NCI-H146 (cell line): Measurements from ENCODE around the gene TMEM191C.
"Not testable (repeated sequence)": the region's sequence is repeated elsewhere in the genome, so short reads cannot be mapped to it uniquely, and the experiment has no call there.

Experiments
- DNase-seq: peaks from one replicate; lab custom pipeline; 2025; lab: John Stamatoyannopoulos, UW

Gene TMEM191C

GRCh38 chr22:21446128-21446826 lies 20.9 kb upstream of the TMEM191C start:
- no peak for DNase-seq

- no peak for DNase-seq
Observed at GRCh38 chr22:21446827-21447690, 20.1 kb upstream of the TMEM191C start.

- no peak for DNase-seq
Observed at GRCh38 chr22:21447694-21448402, 19.3 kb upstream of the TMEM191C start.

- DNase-seq, result no peak
Observed at GRCh38 chr22:21448627-21449416, 18.4 kb upstream of the TMEM191C start.

GRCh38 chr22:21449531-21450319 lies 17.5 kb upstream of the TMEM191C start:
- no peak for DNase-seq

- DNase-seq, result no peak
Observed at GRCh38 chr22:21450320-21450831, 16.8 kb upstream of the TMEM191C start.

GRCh38 chr22:21450858-21451353 lies 16.3 kb upstream of the TMEM191C start:
- DNase-seq, result no peak

- DNase-seq, result no peak
Observed at GRCh38 chr22:21451545-21452520, 15.4 kb upstream of the TMEM191C start.

GRCh38 chr22:21452666-21453065 lies 14.5 kb upstream of the TMEM191C start:
- DNase-seq, result not testable (repeated sequence)

GRCh38 chr22:21454998-21455333 lies 12.2 kb upstream of the TMEM191C start:
- not testable (repeated sequence) for DNase-seq

GRCh38 chr22:21455334-21456089 lies 11.7 kb upstream of the TMEM191C start:
- no peak for DNase-seq

- no peak for DNase-seq
Observed at GRCh38 chr22:21457023-21457787, 10.0 kb upstream of the TMEM191C start.

- not testable (repeated sequence) for DNase-seq
Observed at GRCh38 chr22:21462672-21463071, 4.5 kb upstream of the TMEM191C start.

GRCh38 chr22:21468194-21469096 lies 1.3 kb downstream of the TMEM191C start:
- DNase-seq, result not testable (repeated sequence)

GRCh38 chr22:21469097-21469994 lies 2.2 kb downstream of the TMEM191C start:
- not testable (repeated sequence) for DNase-seq

GRCh38 chr22:21472984-21473383 lies 5.8 kb downstream of the TMEM191C start:
- not testable (repeated sequence) for DNase-seq
